ENCODE data around the gene NCKAP1. TPM values are rescaled to one million over a fixed set of nuclear protein-coding genes. Genes with fewer than 3 reads are reported as not detected.

Gene NCKAP1
- total and polyA plus RNA-seq, 2 of the 4 experiments (the other 2 are of a cell fraction): 91.1 to 160 TPM

GRCh38 chr2:183021613-183022012 lies 16.6 kb downstream of the NCKAP1 start:
- TF ChIP-seq RAD21 (IDR thresholded peaks at IDR 0.05; ENCODE audit: low read length) (no peak), BHLHE40 (IDR thresholded peaks at IDR 0.05; ENCODE audit: low read depth, low read length) (no peak), USF2 (IDR thresholded peaks at IDR 0.05; ENCODE audit: low read depth, low read length) (no peak)
- in situ Hi-C loops (cut with MboI; ENCODE audit: low sequenced_read_pairs) (no loop called here), intact Hi-C loops (cut with micrococcal nuclease) (no loop called here), dilution Hi-C loops (cut with HindIII; ENCODE audit: low sequenced_read_pairs, unreplicated experiment) (no loop called here)
- Histone ChIP-seq H2BK15ac (ENCODE audit: low read depth, low read length) (no peak overlapping the region), H3K27me3 (ENCODE audit: control insufficient read depth, insufficient read depth, low read length) (no peaks in the 10 kb centered on the region), H3K9me3 (ENCODE audit: control insufficient read depth, insufficient read depth, low read length) (no peaks in the 10 kb centered on the region), H3K4ac (ENCODE audit: low read depth, low read length) (no peak overlapping the region), H3K27ac (ENCODE audit: insufficient read depth, low read length) (no peak overlapping the region), H3K36me3 (ENCODE audit: control insufficient read depth, insufficient read depth, low read length) (peaks cover 12% of the 10 kb centered on the region), H3K9ac (ENCODE audit: low read depth, low read length) (no peak overlapping the region), H2BK20ac (ENCODE audit: low read depth, low read length) (no peak overlapping the region), H3K9me1 (ENCODE audit: insufficient read depth, low read length) (peaks cover 3% of the 10 kb centered on the region), H2AFZ (replicated peaks; ENCODE audit: low read length, poor library complexity) (no peak overlapping the region), H2AK5ac (ENCODE audit: low read depth, low read length) (no peak overlapping the region), H3K4me1 (ENCODE audit: control insufficient read depth, insufficient read depth, low read length) (peaks cover 5% of the 10 kb centered on the region), H4K20me1 (ENCODE audit: insufficient read depth, low read length) (peaks cover 63% of the 10 kb centered on the region), H4K8ac (ENCODE audit: low read depth in 2 of 2, low read length in 2 of 2) (no peak overlapping the region), H4K91ac (ENCODE audit: insufficient read depth, low read depth, low read length) (no peak overlapping the region), H4K5ac (ENCODE audit: low read depth, low read length) (no peak overlapping the region), H3K56ac (ENCODE audit: extremely low read depth, insufficient read depth, low read length) (no peak overlapping the region), H2BK120ac (ENCODE audit: low read depth, low read length) (no peak overlapping the region), H3K79me1 (ENCODE audit: low read depth in 1 of 2, low read length in 2 of 2) (peaks cover 19 to 47% of the 10 kb centered on the region in 2 experiments), H2AK9ac (replicated peaks; ENCODE audit: low read depth, low read length, poor library complexity) (no peak overlapping the region), H3K23ac (ENCODE audit: low read depth, low read length) (no peak overlapping the region), H3K18ac (ENCODE audit: low read depth, low read length) (no peak overlapping the region), H3K14ac (replicated peaks; ENCODE audit: low read depth, low read length) (no peak overlapping the region), H3K4me2 (ENCODE audit: low read depth, low read length) (no peak overlapping the region), H3K4me3 (ENCODE audit: insufficient read depth, low read depth, low read length) (no peak overlapping the region), H2BK5ac (ENCODE audit: low read depth, low read length, poor library complexity, severe bottlenecking) (no peak overlapping the region)
- ATAC-seq (ENCODE audit: low read depth): no peak
- DNase-seq: no peak
- BruUV-seq (replicated peaks): no TSS peak
- WGBS, 2 experiments (ENCODE audit: extremely low coverage in 2 of 2, insufficient read length in 1 of 2): no CpG with 5 or more reads among the region's 2 CpGs
- ChIA-PET CTCF (no interaction called here), POLR2A (ENCODE audit: unreplicated experiment) (no interaction called here)
